PC-3 (cell line): ENCODE measurements around the gene GAGE10.

ENCODE experiments used
- EZH2 ChIP-seq: fragments of 300-600 bp; sonication (generic); IDR thresholded peaks from one replicate; pipeline ENCODE4 v1.6.1; 2017; ENCODE audit warnings: antibody characterized with exemption, mild to moderate bottlenecking, low read length; ENCODE audit not compliant: unreplicated experiment
- TF ChIP-seq, protein P1 (sequence below): fragments of 300-600 bp; sonication (generic); conservative IDR thresholded peaks from 2 replicates; pipeline ENCODE4 v1.5.1; 2017; ENCODE audit warnings: antibody characterized with exemption, low read depth, mild to moderate bottlenecking, low read length

DNA sequence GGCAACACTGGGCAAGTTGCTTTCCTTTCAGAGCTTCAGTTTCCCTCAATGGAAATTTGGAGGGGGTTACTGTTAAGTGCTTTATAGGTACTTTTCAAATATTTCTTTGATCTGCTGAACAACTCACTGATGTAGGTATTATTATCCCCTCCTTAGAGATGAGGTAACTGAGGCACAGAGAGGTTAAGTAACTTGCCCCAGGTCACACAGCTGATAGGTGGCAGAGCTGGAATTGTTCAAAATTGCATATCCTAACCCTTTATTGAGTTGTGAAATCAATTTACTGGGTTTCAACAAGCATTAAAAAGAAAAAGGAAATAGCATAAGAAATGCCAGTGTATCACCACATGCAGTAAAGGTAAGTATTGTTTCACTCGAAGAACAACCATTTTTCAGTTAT is 27.2 kb upstream of the GAGE10 start:
- TF ChIP-seq, protein P1, sequence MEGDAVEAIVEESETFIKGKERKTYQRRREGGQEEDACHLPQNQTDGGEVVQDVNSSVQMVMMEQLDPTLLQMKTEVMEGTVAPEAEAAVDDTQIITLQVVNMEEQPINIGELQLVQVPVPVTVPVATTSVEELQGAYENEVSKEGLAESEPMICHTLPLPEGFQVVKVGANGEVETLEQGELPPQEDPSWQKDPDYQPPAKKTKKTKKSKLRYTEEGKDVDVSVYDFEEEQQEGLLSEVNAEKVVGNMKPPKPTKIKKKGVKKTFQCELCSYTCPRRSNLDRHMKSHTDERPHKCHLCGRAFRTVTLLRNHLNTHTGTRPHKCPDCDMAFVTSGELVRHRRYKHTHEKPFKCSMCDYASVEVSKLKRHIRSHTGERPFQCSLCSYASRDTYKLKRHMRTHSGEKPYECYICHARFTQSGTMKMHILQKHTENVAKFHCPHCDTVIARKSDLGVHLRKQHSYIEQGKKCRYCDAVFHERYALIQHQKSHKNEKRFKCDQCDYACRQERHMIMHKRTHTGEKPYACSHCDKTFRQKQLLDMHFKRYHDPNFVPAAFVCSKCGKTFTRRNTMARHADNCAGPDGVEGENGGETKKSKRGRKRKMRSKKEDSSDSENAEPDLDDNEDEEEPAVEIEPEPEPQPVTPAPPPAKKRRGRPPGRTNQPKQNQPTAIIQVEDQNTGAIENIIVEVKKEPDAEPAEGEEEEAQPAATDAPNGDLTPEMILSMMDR: no peak
- no peak for TF ChIP-seq EZH2
